SHP77 treated with DMSO at 0.1 percent for 48 hours (cell line): ENCODE data around the gene SCN1A.

ENCODE experiments used
- DNase-seq: peaks from one replicate; lab custom pipeline; 2025; lab: John Stamatoyannopoulos, UW

The SCN1A gene

DNA sequence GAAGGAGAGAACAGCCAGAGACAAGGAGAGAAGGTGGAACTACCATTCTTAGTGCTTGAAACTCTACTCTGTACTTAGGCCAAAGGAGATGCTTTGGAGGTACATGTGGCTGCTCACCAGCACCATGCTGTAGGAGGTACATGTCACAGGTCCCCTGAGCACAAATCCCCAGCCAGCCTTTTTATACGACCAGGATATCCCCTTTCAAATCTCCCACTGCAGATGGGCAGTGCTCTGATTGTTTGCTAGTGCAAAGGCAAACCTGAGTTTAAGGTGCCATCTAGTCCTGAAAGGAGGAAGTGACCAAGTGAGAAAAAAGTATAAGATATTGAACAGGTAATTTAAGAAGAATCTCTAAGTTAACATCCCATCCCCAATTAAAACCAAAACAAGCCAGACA lies 157.2 kb downstream of the SCN1A start:
- DNase-seq, result no peak

DNA sequence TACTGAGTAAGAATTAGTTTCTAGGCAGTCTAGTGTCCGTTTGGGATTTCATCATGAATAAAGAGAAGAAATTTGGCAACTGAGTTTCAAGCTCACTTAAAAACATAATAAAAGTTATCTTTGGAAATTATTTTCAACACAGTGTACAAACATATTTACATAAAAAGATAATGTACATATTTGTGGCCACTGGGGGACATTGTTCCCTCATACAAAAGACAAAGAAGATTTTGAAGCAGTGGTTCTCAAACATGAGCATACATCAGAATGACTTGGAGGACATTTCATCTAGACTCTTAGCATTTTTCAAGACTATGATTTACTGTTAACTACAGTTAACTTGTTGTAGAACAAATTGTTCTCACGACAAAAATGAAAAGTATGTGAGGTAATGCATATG lies 158.6 kb downstream of the SCN1A start:
- no peak for DNase-seq

DNA sequence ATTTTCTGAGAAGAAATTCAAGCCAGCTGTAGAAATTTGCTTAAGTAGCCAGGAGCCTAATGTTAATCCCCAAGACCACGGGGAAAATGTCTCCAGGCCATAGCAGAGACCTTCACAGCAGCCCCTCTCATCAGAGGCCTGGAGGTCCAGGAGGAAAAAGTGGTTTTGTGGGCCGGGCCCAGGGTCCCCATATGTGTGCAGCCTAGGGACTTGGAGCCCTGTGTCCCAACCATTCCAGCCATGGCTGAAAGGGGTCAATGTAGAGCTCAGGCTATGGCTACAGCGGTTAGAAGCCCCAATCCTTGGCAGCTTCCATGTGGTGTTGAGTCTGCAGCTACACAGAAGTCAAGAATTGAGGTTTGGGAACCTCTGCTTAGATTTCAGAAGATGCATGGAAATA lies 160.1 kb downstream of the SCN1A start:
- DNase-seq, result no peak

DNA sequence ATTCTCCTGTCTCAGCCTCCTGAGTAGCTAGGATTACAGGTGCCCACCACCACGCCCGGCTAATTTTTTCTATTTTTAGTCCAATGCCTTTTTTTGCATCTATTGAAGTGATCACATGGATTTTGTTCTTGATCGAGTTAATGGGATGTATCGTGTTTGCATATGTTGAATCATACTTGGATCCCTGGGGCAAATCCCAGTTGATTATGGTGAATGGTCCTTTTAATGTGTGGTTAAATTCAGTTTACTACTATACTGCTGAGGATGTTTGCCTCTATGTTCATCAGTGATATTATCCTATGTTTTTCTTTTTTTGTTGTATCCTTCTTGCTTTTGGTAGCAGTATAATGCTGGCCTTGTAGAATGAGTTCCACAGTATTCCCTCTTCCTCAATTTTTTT lies 166.0 kb downstream of the SCN1A start:
- no peak for DNase-seq

DNA sequence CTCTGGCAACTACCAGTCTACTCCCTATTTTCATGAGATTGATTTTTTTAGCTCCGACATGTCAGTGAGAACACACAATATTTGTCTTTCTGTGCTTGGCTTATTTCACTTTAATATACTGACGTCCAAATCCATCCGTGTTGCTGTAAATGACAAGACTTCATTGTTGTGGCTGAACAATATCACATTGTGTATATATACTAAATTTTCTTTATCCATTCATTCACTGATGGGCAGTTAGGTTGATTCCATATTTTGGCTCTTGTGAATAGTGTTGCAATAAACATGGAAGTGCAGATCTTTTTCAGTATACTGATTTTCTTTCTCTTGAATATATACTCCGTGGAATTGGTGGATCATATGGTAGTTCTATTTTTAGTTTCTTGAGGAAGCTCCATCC lies 168.4 kb downstream of the SCN1A start:
- DNase-seq, result no peak

DNA sequence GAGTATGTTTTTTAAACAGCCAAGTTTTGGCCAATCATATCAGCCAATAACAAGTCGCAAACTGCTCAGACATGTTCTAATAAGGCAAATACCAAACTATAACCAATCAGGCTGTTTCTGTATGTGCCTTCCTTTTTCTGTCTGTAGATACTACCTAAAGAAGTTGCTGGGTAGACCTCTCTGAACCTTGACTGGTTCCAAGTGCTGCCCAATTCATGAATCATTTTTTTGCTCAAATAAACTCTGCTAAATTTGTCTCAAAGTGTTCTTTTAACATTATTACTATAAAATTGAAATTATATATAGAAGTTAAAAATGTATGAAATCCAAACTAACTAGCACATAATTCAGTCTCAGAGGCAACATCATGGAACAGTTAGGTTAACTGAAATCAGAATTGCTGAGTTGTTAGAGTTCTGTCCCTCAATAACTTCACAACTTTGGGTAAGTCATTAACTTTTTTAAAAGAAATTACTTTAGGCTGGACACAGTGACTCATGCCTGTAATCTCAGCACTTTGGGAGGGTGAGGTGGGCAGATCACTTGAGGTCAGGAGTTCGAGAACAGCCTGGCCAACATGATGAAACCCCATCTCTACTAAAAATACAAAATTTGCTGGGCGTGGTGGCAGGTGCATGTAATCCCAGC lies 169.4 kb downstream of the SCN1A start:
- DNase-seq, result no peak

DNA sequence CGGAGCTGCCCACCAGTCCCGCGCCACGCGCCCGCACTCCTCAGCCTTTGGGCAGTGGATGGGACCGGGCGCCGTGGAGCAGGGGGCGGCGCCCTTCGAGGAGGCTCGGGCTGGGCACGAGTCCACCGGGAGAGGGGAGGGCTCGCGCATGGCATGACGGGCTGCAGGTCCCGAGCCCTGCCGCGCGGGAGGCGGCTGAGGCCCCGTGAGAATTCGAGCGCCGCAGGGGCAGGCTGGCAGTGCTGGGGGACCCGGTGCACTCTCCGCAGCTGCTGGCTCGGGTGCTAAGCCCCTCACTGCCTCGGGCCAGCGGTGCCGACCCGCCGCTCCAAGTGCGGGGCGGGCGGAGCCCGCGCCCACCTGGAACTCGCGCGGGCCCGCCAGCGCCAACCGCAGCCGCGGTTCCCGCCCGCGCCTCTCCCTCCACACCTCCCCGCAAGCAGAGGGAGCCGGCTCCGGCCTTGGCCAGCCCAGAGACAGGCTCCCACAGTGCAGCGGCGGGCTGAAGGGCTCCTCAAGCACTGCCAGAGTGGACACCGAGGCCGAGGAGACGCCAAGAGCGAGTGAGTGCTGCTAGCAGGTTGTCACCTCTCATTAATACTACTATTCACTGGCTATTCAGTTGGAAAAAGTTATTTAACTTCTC lies 170.7 kb downstream of the SCN1A start:
- DNase-seq, result no peak

DNA sequence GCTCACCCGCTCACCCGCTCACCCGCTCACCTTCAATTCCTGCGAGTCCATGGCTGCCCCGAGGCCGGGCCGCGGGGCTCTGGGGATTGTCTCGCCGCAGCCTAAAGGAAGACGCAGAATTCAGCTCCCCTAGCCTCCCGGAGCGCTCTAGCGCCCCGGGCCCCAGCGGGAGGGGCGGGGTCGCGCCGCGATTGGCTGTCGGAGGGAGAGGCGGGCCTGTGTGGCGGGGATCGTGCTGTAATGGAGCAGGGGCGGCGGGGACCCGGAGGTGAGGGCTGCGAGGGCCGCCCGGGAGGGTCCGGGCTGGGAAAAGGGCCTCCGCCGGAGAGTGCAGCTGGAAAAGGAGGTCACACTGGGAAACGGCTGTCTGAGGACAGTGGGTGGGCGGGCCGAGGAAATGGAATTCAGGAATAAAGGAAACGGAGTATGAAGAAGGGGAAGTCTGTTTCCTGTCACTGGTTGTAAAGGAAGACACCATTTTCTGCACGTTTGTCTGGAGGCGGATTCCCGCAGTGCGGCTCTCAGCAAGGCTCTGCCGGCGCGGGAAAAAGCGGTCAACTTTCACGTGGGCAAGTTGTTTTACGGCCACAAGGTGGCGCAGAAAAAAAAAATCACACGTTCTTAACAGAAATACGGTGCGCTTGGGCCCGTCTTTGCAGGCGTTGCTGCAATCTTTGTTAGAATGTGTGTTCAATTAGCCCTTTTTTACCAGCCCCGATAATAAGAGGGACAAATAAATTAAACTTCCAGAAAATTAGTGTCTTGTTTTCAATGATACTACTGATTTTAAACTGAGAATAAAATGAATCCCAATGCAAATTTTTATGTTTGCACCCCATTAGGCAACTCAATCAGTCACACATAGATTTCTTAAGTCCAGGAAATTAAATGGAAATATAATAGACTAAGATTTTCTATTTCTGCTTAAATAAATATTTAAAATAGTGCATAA lies 173.9 kb downstream of the SCN1A start, which contains the start of gene TTC21B:
Gene TTC21B (minus strand): TSS at position 122 of the 952 bp plus-strand sequence. CDS start 71 bp downstream, at position 51.
- peak; percentile 82 for DNase-seq

DNA sequence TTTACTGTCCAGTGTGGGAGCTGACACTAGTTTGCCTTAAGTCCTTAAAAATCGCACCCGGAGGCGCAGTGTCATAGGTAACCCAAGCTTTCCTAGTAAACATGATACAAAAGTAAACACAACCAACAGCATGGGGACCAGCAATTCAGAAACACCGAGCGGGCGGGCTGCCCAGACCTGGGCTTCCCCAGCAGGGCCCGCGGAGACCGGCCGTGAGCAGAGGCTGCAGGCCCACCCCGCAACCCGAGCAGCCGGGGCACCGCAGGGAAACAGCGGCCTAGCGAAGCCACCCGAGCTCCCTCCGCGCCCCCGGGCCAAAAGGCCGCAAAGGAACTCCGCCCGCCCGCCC lies 174.5 kb downstream of the SCN1A start:
- DNase-seq, result no peak

DNA sequence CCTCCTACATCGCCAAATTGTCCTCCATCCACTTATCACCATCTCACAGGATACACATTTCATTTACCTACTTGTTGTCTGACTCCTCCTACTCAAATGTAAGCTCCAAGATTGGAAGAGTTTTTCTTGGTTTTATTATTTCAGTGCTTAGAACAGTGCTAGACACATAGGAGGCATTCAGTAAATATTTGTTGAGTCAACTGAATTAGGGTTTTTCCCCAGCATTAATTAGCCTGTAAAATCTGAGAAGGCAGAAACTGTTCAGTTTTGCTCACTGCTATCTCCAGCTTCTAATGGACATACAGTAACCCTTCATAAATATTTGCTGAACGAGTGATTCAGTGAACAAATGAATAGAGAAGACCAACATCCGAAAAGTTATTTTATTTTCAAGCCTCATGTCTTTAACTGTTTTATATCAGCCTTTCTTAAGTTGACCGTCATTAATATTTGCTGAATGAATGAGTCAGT lies 175.0 kb downstream of the SCN1A start:
- no peak for DNase-seq

DNA sequence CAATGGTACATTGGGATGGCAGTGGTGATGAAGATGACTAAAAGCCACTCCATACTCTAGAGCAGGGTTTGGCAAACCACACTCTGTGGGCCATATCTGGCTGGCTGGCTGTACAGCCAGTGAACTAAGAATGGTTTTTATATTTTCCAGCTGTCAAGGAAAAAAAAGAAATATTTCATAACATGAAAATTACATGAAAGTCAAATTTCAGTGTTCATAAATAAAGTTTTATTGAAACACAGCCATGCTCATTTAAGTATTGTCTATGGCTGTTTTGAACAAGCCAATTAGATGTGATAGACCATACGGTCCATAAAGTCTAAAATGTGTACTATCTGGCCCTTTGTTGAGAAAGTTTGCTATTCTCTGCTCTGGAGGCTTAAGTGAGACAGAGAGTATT lies 175.7 kb downstream of the SCN1A start:
- no peak for DNase-seq

DNA sequence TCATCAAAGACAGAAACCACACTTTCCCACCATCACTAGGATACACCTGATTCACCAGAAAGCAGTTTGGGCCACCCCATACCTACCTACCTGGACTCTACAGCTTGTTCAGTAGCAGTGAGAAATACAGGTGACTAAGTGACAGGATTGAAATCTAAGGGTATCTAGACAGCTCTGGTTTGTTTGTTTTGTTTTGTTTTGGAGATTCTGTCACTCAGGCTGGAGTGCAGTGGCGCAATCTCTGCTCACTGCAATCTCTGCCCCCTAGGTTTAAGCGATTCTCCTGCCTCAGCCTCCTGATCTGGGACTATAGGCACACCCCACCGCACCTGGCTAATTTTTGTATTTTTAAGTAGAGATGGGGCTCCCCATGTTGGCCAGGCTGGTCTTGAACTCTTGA lies 177.4 kb downstream of the SCN1A start:
- no peak for DNase-seq

DNA sequence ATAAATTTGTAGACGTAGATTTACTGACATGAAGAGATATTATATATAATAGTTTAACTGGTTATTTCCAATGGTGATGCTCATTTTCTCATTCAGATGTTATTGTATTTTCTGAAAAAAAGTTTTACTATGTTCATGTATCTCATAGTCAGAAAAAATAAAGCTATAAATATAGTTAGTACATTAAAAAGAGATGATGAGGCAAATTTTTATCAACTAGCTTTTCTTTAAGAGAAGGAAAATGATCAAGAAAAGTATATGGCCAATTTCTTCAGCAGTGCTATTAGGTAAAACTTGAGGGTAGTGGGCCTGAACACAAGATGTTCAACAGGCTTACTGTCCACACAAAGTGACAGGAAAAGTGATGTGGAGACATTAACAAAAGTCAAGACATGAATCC lies 186.0 kb downstream of the SCN1A start:
- DNase-seq, result no peak

DNA sequence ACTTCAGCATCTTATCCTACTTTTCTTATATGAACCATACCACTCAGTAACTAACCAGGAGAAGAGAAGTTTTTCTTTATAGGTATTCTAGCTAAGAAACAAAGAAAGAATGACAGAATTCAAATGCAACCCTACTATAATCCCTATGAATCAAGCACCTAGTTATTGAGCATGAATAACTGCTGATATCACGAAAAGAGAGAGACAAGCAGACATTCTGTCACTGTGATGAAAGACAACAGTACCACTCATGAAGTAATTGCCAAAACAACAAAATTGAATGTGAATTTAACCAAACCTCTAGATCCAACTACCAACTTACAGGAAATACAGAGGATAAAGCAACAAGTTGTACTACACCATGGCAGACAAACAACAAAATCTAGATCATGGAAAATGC lies 189.6 kb downstream of the SCN1A start:
- no peak for DNase-seq
